ENCODE results near the gene WDR77.

- TF ChIP-seq POLR2A (IDR thresholded peaks at IDR 0.05; ENCODE audit: borderline replicate concordance, extremely low read depth, insufficient read depth, insufficient read length) (no peak), ZBTB33 (IDR thresholded peaks at IDR 0.05; ENCODE audit: extremely low read depth, insufficient replicate concordance, low read length) (no peak)
Measured at GRCh38 chr1:111404588-111404987, 44.5 kb downstream of the WDR77 start.
